ENCODE results near the gene MROH8. TPM values are rescaled to one million over a fixed set of nuclear protein-coding genes. Genes with fewer than 3 reads are reported as not detected.

Gene MROH8
- total and polyA plus RNA-seq, 2 of the 13 experiments (the other 11 are each of a cell fraction or from before 2014, with no cell fraction given), result 2.6 to 5.5 TPM

DNA sequence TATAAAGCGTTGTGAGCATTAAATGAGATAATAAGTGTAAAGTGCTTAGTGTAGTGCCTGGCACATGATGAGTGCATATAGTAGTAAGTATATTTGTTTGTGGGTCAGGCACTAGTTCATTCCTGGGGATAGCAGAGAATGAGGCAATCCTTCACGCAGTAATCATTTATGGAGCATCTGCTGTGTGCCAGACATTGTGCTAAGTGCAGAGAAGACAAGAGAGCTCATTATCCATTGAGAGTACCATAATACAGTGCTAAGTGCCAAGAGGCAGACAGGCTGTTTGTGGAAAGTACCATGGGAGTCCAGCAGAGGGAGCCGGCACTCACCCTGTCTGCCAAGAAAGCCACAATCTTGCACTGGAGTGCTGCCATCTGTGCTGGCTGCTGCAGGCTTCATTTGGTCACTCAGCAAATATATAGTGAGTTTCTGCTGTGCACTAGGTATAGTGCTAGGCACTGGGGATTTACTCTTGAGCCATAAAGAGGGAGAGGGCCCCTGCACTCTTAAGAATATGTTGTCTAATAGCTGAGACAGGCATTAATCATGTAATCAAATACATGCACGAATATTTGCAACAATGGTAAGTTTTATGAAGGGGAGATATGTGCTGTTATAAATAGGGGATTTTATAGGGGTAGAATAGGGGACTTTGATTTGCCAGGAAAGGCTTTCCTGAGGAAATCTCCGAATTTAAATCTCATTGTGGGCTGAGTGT is 12.9 kb upstream of the MROH8 start (continued):
- TF ChIP-seq, protein P1, sequence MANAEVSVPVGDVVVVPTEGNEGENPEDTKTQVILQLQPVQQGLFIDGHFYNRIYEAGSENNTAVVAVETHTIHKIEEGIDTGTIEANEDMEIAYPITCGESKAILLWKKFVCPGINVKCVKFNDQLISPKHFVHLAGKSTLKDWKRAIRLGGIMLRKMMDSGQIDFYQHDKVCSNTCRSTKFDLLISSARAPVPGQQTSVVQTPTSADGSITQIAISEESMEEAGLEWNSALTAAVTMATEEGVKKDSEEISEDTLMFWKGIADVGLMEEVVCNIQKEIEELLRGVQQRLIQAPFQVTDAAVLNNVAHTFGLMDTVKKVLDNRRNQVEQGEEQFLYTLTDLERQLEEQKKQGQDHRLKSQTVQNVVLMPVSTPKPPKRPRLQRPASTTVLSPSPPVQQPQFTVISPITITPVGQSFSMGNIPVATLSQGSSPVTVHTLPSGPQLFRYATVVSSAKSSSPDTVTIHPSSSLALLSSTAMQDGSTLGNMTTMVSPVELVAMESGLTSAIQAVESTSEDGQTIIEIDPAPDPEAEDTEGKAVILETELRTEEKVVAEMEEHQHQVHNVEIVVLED (CRISPR knock-in tag; IDR thresholded peaks at IDR 0.05; ENCODE audit: borderline replicate concordance), result no peak
- no peak for TF ChIP-seq CENPT (CRISPR knock-in tag; IDR thresholded peaks at IDR 0.05; ENCODE audit: low read depth)
- TF ChIP-seq ZNF552 (CRISPR knock-in tag; IDR thresholded peaks at IDR 0.05; ENCODE audit: borderline replicate concordance), result no peak
- TF ChIP-seq ZNF788 (CRISPR knock-in tag; IDR thresholded peaks at IDR 0.05; ENCODE audit: borderline replicate concordance), result no peak
- no peak; the same call in 1 of the 2 replicates for TF ChIP-seq ZNF747 (CRISPR knock-in tag; IDR thresholded peaks at IDR 0.05; ENCODE audit: borderline replicate concordance)
- TF ChIP-seq MED1 (CRISPR knock-in tag; IDR thresholded peaks at IDR 0.05), result 0 out of 2 replicates have a peak, but pooled peaks have one; percentile 29
- TF ChIP-seq ZFP1 (CRISPR knock-in tag; IDR thresholded peaks at IDR 0.05), result peak; percentile 64; the same call in 1 of the 2 replicates
- TF ChIP-seq, protein P2, sequence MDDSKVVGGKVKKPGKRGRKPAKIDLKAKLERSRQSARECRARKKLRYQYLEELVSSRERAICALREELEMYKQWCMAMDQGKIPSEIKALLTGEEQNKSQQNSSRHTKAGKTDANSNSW (CRISPR knock-in tag; IDR thresholded peaks at IDR 0.05; ENCODE audit: borderline replicate concordance), result no peak
- TF ChIP-seq, protein P3, sequence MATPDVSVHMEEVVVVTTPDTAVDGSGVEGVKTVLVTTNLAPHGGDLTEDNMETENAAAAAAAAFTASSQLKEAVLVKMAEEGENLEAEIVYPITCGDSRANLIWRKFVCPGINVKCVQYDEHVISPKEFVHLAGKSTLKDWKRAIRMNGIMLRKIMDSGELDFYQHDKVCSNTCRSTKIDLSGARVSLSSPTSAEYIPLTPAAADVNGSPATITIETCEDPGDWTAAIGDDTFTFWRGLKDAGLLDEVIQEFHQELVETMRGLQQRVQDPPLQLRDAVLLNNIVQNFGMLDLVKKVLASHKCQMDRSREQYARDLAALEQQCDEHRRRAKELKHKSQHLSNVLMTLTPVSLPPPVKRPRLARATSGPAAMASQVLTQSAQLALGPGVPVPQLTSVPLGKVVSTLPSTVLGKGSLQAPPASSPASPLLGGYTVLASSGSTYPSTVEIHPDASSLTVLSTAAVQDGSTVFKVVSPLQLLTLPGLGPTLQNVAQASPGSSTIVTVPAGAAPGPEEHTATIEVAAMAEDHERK (CRISPR knock-in tag; IDR thresholded peaks at IDR 0.05; ENCODE audit: low read depth), result no peak
- no peak for TF ChIP-seq HMGA1 (CRISPR knock-in tag; conservative IDR thresholded peaks at IDR 0.05)
- no peak for TF ChIP-seq TCF12 (IDR thresholded peaks at IDR 0.05)
- TF ChIP-seq TCF12 (CRISPR knock-in tag; IDR thresholded peaks at IDR 0.05), result no peak
- no peak for TF ChIP-seq NONO (IDR thresholded peaks at IDR 0.05)
- 0 out of 2 replicates have a peak, but pooled peaks have one; percentile 47 for TF ChIP-seq NONO (CRISPR knock-in tag; conservative IDR thresholded peaks at IDR 0.05)
- TF ChIP-seq, protein P4, sequence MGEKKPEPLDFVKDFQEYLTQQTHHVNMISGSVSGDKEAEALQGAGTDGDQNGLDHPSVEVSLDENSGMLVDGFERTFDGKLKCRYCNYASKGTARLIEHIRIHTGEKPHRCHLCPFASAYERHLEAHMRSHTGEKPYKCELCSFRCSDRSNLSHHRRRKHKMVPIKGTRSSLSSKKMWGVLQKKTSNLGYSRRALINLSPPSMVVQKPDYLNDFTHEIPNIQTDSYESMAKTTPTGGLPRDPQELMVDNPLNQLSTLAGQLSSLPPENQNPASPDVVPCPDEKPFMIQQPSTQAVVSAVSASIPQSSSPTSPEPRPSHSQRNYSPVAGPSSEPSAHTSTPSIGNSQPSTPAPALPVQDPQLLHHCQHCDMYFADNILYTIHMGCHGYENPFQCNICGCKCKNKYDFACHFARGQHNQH (CRISPR knock-in tag; IDR thresholded peaks at IDR 0.05), result 0 out of 2 replicates have a peak, but pooled peaks have one; percentile 32
- TF ChIP-seq, protein P5, sequence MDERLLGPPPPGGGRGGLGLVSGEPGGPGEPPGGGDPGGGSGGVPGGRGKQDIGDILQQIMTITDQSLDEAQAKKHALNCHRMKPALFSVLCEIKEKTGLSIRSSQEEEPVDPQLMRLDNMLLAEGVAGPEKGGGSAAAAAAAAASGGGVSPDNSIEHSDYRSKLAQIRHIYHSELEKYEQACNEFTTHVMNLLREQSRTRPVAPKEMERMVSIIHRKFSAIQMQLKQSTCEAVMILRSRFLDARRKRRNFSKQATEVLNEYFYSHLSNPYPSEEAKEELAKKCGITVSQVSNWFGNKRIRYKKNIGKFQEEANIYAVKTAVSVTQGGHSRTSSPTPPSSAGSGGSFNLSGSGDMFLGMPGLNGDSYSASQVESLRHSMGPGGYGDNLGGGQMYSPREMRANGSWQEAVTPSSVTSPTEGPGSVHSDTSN (CRISPR knock-in tag; IDR thresholded peaks at IDR 0.05), result no peak
- TF ChIP-seq AKAP8 (CRISPR knock-in tag; IDR thresholded peaks at IDR 0.05), result no peak
- TF ChIP-seq ARHGAP35 (CRISPR knock-in tag; IDR thresholded peaks at IDR 0.05; ENCODE audit: borderline replicate concordance), result peak; percentile 32; the same call in 1 of the 2 replicates
- no peak for TF ChIP-seq BORCS8-MEF2B (CRISPR knock-in tag; IDR thresholded peaks at IDR 0.05)
- TF ChIP-seq, protein P6, sequence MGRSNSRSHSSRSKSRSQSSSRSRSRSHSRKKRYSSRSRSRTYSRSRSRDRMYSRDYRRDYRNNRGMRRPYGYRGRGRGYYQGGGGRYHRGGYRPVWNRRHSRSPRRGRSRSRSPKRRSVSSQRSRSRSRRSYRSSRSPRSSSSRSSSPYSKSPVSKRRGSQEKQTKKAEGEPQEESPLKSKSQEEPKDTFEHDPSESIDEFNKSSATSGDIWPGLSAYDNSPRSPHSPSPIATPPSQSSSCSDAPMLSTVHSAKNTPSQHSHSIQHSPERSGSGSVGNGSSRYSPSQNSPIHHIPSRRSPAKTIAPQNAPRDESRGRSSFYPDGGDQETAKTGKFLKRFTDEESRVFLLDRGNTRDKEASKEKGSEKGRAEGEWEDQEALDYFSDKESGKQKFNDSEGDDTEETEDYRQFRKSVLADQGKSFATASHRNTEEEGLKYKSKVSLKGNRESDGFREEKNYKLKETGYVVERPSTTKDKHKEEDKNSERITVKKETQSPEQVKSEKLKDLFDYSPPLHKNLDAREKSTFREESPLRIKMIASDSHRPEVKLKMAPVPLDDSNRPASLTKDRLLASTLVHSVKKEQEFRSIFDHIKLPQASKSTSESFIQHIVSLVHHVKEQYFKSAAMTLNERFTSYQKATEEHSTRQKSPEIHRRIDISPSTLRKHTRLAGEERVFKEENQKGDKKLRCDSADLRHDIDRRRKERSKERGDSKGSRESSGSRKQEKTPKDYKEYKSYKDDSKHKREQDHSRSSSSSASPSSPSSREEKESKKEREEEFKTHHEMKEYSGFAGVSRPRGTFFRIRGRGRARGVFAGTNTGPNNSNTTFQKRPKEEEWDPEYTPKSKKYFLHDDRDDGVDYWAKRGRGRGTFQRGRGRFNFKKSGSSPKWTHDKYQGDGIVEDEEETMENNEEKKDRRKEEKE (IDR thresholded peaks at IDR 0.05), result no peak
- TF ChIP-seq KAT8 (CRISPR knock-in tag; IDR thresholded peaks at IDR 0.05), result no peak
- no peak for TF ChIP-seq ZNF292 (CRISPR knock-in tag; IDR thresholded peaks at IDR 0.05; ENCODE audit: borderline replicate concordance, low read depth)

Data from HepG2 (cell line).